Measurements from ENCODE around the gene GRAMD1B. TPM values are rescaled to one million over a fixed set of nuclear protein-coding genes. Genes with fewer than 3 reads are reported as not detected.
A peak's percentile ranks its signal among the peaks of the same experiment; 100 is the strongest.

Gene GRAMD1B
- total RNA-seq, 1 experiment from 2014 or later, result 1.2 TPM

DNA sequence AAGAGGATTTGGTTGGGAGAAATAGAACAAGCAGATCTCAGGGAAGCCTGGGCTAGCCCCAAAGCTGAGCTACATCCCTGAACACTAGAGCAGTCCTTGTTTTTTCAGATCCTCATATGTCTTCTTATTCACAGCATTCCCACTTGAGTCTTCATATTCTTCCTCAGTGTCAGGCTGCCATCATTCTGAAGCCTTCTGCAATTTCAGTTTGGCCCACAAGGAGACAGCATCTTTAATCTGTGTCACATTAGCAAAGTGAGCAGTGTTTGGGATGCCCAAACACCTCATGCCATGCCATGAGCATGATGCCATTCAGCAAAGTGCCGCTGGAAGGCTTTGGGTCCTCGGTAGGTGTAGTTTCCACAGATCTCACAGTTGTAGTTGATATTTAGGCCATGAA lies 167.8 kb downstream of the GRAMD1B start:
- Mint-ChIP-seq H3K4me1 (ENCODE audit: low read depth, unreplicated experiment) (no peaks in the 10 kb centered on the region), H3K36me3 (ENCODE audit: insufficient read depth, unreplicated experiment) (no peaks in the 10 kb centered on the region), H3K27me3 (ENCODE audit: insufficient read depth, unreplicated experiment) (peaks cover 3% of the 10 kb centered on the region), H3K9me3 (ENCODE audit: unreplicated experiment) (peaks cover 10% of the 10 kb centered on the region), H3K27ac (ENCODE audit: unreplicated experiment) (no peak overlapping the region), H3K4me3 (ENCODE audit: unreplicated experiment) (no peak overlapping the region)
- DNase-seq, result no peak
- intact Hi-C loops (cut with micrococcal nuclease; ENCODE audit: unreplicated experiment), result no loop called here
- H3K4me1 ChIP-seq, result no peaks in the 10 kb centered on the region
- H3K27me3 ChIP-seq (replicated peaks; ENCODE audit: control insufficient read depth, insufficient read depth, low read length), result no peaks in the 10 kb centered on the region
- no peak overlapping the region for H3K4me3 ChIP-seq (ENCODE audit: low read depth, low read length)
- H3K9me3 ChIP-seq, result no peaks in the 10 kb centered on the region
- CTCF ChIA-PET, result interaction anchor here (1.1 kb wide), 2 partner anchors 13 to 17 kb away, joined by 3 to 6 read pairs; no protein-coding TSS in a partner anchor
- POLR2A ChIA-PET, result no interaction called here
- no peaks in the 10 kb centered on the region for H3K36me3 ChIP-seq (ENCODE audit: control insufficient read depth, insufficient read depth, low read length)
- TF ChIP-seq, protein P1, sequence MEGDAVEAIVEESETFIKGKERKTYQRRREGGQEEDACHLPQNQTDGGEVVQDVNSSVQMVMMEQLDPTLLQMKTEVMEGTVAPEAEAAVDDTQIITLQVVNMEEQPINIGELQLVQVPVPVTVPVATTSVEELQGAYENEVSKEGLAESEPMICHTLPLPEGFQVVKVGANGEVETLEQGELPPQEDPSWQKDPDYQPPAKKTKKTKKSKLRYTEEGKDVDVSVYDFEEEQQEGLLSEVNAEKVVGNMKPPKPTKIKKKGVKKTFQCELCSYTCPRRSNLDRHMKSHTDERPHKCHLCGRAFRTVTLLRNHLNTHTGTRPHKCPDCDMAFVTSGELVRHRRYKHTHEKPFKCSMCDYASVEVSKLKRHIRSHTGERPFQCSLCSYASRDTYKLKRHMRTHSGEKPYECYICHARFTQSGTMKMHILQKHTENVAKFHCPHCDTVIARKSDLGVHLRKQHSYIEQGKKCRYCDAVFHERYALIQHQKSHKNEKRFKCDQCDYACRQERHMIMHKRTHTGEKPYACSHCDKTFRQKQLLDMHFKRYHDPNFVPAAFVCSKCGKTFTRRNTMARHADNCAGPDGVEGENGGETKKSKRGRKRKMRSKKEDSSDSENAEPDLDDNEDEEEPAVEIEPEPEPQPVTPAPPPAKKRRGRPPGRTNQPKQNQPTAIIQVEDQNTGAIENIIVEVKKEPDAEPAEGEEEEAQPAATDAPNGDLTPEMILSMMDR (IDR thresholded peaks at IDR 0.05; ENCODE audit: insufficient read depth in 1 of 2, low read depth in 1 of 2, low read length in 1 of 2, severe bottlenecking in 1 of 2, unreplicated experiment in 1 of 2), result no peak
- BruUV-seq (replicated peaks), result no TSS peak

DNA sequence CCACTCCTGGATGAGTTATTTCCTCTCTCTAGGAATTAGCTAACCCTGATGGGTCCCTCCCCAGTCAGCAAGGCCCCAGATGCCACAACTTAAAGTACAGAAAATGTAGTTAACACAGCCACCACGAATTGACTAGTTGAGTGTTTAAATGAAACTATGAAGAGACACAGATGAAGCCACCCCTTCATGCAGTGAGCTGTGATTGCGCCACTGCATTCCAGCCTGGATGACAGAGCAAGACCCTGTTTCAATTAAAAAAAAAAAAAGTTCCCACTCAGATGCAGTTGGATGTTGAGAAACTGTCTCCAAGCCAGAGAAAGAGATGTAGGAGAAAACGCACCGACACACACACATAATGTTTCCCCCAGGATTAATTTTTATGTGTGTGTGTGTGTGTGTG lies 171.1 kb downstream of the GRAMD1B start:
- intact Hi-C loops (cut with micrococcal nuclease; ENCODE audit: unreplicated experiment), result no loop called here
- peaks cover 14% of the 10 kb centered on the region for H3K27me3 Mint-ChIP-seq (ENCODE audit: insufficient read depth, unreplicated experiment)

DNA sequence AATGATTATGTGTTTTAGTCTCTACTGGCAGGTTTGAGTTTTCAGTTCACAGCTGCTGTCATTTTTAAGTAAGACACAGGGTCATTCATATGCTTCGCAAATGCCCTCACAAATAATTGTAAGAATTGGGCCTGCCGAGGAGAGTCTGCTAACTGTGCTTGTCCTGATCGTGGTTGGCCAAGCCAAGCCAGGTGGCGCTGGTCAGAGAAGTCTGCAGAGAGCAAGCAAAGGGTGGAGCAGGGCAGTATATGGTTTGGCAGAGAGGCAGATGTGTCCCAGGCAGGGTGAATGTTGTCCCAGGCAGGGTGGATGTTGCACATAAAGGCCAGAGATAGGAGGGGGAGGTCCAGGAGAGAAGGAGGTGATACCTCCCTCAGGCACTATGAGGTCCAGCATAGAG lies 171.7 kb downstream of the GRAMD1B start:
- H3K36me3 ChIP-seq (ENCODE audit: control insufficient read depth, insufficient read depth, low read length), result no peaks in the 10 kb centered on the region

More for the DNA sequence above, 171.1 kb downstream of the GRAMD1B start:
- ChIA-PET CTCF (no interaction called here), POLR2A (no interaction called here)
- Mint-ChIP-seq H3K9me3 (ENCODE audit: unreplicated experiment) (peaks cover 10% of the 10 kb centered on the region), H3K27ac (ENCODE audit: unreplicated experiment) (no peak overlapping the region), H3K4me3 (ENCODE audit: unreplicated experiment) (no peak overlapping the region), H3K36me3 (ENCODE audit: insufficient read depth, unreplicated experiment) (no peaks in the 10 kb centered on the region), H3K4me1 (ENCODE audit: low read depth, unreplicated experiment) (no peaks in the 10 kb centered on the region)
- Histone ChIP-seq H3K4me1 (no peaks in the 10 kb centered on the region), H3K36me3 (ENCODE audit: control insufficient read depth, insufficient read depth, low read length) (no peaks in the 10 kb centered on the region), H3K27me3 (replicated peaks; ENCODE audit: control insufficient read depth, insufficient read depth, low read length) (no peaks in the 10 kb centered on the region), H3K9me3 (no peaks in the 10 kb centered on the region), H3K4me3 (ENCODE audit: low read depth, low read length) (no peak overlapping the region)
- TF ChIP-seq, protein P1 (IDR thresholded peaks at IDR 0.05; ENCODE audit: insufficient read depth in 1 of 2, low read depth in 1 of 2, low read length in 1 of 2, severe bottlenecking in 1 of 2, unreplicated experiment in 1 of 2), result no peak
- BruUV-seq (replicated peaks), result no TSS peak
- no peak for DNase-seq

More for the DNA sequence above, 171.7 kb downstream of the GRAMD1B start:
- H3K4me3 ChIP-seq (ENCODE audit: low read depth, low read length), result no peak overlapping the region
- intact Hi-C loops (cut with micrococcal nuclease; ENCODE audit: unreplicated experiment), result no loop called here
- H3K27ac Mint-ChIP-seq (ENCODE audit: unreplicated experiment), result no peak overlapping the region
- CTCF ChIA-PET, result interaction anchor here (1.8 kb wide), 1 partner anchor 22 kb away, joined by 4 read pairs; no protein-coding TSS in a partner anchor
- POLR2A ChIA-PET, result no interaction called here
- no peaks in the 10 kb centered on the region for H3K36me3 Mint-ChIP-seq (ENCODE audit: insufficient read depth, unreplicated experiment)
- TF ChIP-seq, protein P1 (IDR thresholded peaks at IDR 0.05; ENCODE audit: insufficient read depth in 1 of 2, low read depth in 1 of 2, low read length in 1 of 2, severe bottlenecking in 1 of 2, unreplicated experiment in 1 of 2), result peak in 1 of 2 experiments; percentile 2
- H3K4me3 Mint-ChIP-seq (ENCODE audit: unreplicated experiment), result no peak overlapping the region
- H3K27me3 ChIP-seq (replicated peaks; ENCODE audit: control insufficient read depth, insufficient read depth, low read length), result no peaks in the 10 kb centered on the region
- no peaks in the 10 kb centered on the region for H3K4me1 ChIP-seq
- H3K4me1 Mint-ChIP-seq (ENCODE audit: low read depth, unreplicated experiment), result no peaks in the 10 kb centered on the region
- H3K9me3 ChIP-seq, result no peaks in the 10 kb centered on the region
- BruUV-seq (replicated peaks), result no TSS peak
- peaks cover 10% of the 10 kb centered on the region for H3K9me3 Mint-ChIP-seq (ENCODE audit: unreplicated experiment)
- H3K27me3 Mint-ChIP-seq (ENCODE audit: insufficient read depth, unreplicated experiment), result peaks cover 14% of the 10 kb centered on the region
- DNase-seq, result no peak

Measured in Caco-2 (cell line).